Activated naive CD8-positive, alpha-beta T cell treated with anti-CD3 and anti-CD28 coated beads, Interleukin-2, amount 10 ng/mL, durations not matched to agents 7 days and 5 days (primary cell): ENCODE results near the gene MTHFD2L. TPM values are rescaled to one million over a fixed set of nuclear protein-coding genes. Genes with fewer than 3 reads are reported as not detected.

ENCODE experiments used
- ATAC-seq: fragments of 150-1000 bp; cut with Tn5 transposase; one replicate; pipeline ENCODE4 v1.10.0; 2021; ENCODE audit warnings: low read depth, moderate library complexity
- POLR2A ChIA-PET: fragments of 350-600 bp; sonication (Branson Sonifier 250); formaldehyde crosslinking; loops from one replicate; lab custom pipeline; 2021; ENCODE audit warnings: antibody characterized with exemption; lab: Charles Lee
- DNase-seq: peaks from one replicate; pipeline ENCODE4 v3.0.0; 2021
- H3K27ac Mint-ChIP-seq: one replicate; pipeline ENCODE4 v1.8.0; 2022; ENCODE audit warnings: mild to moderate bottlenecking, mixed read lengths
- H3K27me3 Mint-ChIP-seq: one replicate; pipeline ENCODE4 v1.8.0; 2022; ENCODE audit warnings: mild to moderate bottlenecking, moderate library complexity, mixed read lengths
- H3K36me3 Mint-ChIP-seq: one replicate; pipeline ENCODE4 v1.8.0; 2021; ENCODE audit warnings: mild to moderate bottlenecking, mixed read lengths
- H3K4me1 Mint-ChIP-seq: one replicate; pipeline ENCODE4 v1.8.0; 2021; ENCODE audit warnings: mixed read lengths
- H3K4me3 Mint-ChIP-seq: one replicate; pipeline ENCODE4 v1.8.0; 2022; ENCODE audit warnings: mild to moderate bottlenecking, moderate library complexity, mixed read lengths
- H3K9me3 Mint-ChIP-seq: one replicate; pipeline ENCODE4 v1.8.0; 2021; ENCODE audit warnings: mixed read lengths
- total RNA-seq, 2 experiments: library from RNA; stranded (reverse); gene quantifications; one replicate each; pipeline ENCODE4 v1.2.3, GENCODE V29; 2021

The MTHFD2L gene
- total RNA-seq, 2 experiments from 2014 or later = 7.0 to 7.1 TPM

- Mint-ChIP-seq H3K27ac (no peak overlapping the region), H3K4me3 (no peak overlapping the region), H3K36me3 (no peaks in the 10 kb centered on the region), H3K9me3 (no peaks in the 10 kb centered on the region), H3K4me1 (no peaks in the 10 kb centered on the region), H3K27me3 (no peaks in the 10 kb centered on the region)
- POLR2A ChIA-PET = no interaction called here
- DNase-seq (no peak), ATAC-seq (no peak)
Measured at GRCh38 chr4:74258963-74259362, 101.0 kb downstream of the MTHFD2L start.

DNA sequence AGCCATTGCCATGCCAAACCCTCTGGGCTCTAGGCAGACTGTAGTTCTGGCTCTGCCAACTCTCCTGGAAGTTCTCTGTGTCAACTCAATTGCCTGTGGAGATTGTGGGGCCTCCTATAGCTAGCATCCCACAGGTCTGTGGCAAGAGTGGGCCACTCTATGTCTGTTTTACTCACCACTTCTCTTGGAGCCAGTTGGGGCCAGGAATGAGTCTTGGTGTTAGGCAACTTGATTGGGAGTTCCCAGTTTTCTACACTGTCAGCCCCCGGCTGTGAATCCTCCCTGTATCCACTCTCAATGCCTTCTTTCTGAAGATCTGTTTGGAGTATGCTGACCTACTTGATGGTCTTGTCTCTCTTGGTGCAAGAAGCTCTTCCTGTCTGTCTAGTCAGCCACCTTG, 102.1 kb downstream of the MTHFD2L start:
- Mint-ChIP-seq H3K27me3 (no peaks in the 10 kb centered on the region), H3K9me3 (no peaks in the 10 kb centered on the region), H3K4me1 (no peaks in the 10 kb centered on the region), H3K36me3 (no peaks in the 10 kb centered on the region), H3K27ac (no peak overlapping the region), H3K4me3 (no peak overlapping the region)
- DNase-seq (no peak), ATAC-seq (no peak)
- POLR2A ChIA-PET = no interaction called here

- POLR2A ChIA-PET = no interaction called here
- H3K4me3 Mint-ChIP-seq = no peak overlapping the region
Measured at GRCh38 chr4:74262522-74262921, 104.6 kb downstream of the MTHFD2L start.

GRCh38 chr4:74263551-74263950, 105.6 kb downstream of the MTHFD2L start:
- H3K9me3 Mint-ChIP-seq = no peaks in the 10 kb centered on the region
- no peak for DNase-seq
- H3K4me1 Mint-ChIP-seq = peaks cover 5% of the 10 kb centered on the region
- no peaks in the 10 kb centered on the region for H3K36me3 Mint-ChIP-seq
- no peak overlapping the region for H3K27ac Mint-ChIP-seq
- ATAC-seq = no peak
- POLR2A ChIA-PET = no interaction called here
- H3K4me3 Mint-ChIP-seq = no peak overlapping the region
- no peaks in the 10 kb centered on the region for H3K27me3 Mint-ChIP-seq

More at GRCh38 chr4:74262522-74262921, 104.6 kb downstream of the MTHFD2L start:
- ATAC-seq = no peak
- H3K9me3 Mint-ChIP-seq = no peaks in the 10 kb centered on the region
- H3K27me3 Mint-ChIP-seq = no peaks in the 10 kb centered on the region
- DNase-seq = no peak
- no peaks in the 10 kb centered on the region for H3K36me3 Mint-ChIP-seq
- peaks cover under 1% of the 10 kb centered on the region for H3K4me1 Mint-ChIP-seq
- H3K27ac Mint-ChIP-seq = no peak overlapping the region

DNA sequence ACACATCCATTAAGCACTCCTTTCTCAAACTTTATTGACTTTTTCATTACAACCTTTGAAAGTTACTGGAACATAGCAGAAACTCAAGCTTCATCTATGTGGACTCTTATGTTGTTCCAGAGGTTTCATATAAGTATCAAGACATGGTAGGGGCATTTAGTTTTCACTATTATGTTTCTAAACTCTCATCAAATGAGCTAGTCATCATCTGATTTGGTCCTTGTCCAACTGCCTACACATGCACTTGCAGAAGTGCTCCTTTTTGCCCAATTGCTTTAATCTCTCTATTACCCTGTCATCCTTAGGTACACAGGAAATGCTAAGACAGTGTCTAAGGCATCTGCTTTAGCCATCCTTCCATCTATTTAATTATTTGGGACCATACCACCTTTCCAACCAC, 108.2 kb downstream of the MTHFD2L start:
- Mint-ChIP-seq H3K27ac (no peak overlapping the region), H3K4me1 (peaks cover 5% of the 10 kb centered on the region), H3K27me3 (no peaks in the 10 kb centered on the region), H3K4me3 (no peak overlapping the region), H3K9me3 (no peaks in the 10 kb centered on the region), H3K36me3 (no peaks in the 10 kb centered on the region)
- POLR2A ChIA-PET = no interaction called here
- no peak for ATAC-seq
- DNase-seq = no peak

DNA sequence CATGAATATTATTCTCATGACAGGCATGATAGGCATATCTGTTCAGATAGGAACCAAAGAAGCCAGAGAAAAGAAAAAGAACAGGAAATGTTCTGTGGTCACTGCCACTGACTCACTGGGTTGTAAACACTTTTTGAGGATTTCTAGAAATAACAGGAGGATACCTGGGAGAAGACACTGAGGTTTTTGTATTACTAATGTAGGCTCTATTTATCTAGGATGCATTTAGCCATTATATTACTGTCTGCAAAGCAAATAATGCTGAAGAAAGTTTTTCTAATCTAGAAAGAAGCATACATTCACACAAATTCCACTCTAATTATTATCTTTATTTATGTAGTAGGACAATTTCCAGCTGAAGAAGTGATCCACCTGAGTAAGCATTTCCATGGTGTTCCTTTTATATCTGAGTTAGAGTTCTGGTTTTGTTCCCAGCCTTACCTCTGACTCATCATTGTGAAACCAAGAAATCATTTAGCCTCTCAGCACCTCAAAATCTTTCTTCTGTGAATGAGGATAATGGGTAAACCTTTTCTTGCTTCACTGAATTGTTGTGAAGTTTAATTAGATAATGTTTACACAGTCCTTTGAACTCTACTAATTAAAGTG, 110.2 kb downstream of the MTHFD2L start:
- Mint-ChIP-seq H3K9me3 (no peaks in the 10 kb centered on the region), H3K36me3 (no peaks in the 10 kb centered on the region), H3K4me1 (peaks cover 5% of the 10 kb centered on the region), H3K27ac (no peak overlapping the region), H3K4me3 (no peak overlapping the region), H3K27me3 (no peaks in the 10 kb centered on the region)
- ATAC-seq = no peak
- POLR2A ChIA-PET = no interaction called here
- DNase-seq = no peak

DNA sequence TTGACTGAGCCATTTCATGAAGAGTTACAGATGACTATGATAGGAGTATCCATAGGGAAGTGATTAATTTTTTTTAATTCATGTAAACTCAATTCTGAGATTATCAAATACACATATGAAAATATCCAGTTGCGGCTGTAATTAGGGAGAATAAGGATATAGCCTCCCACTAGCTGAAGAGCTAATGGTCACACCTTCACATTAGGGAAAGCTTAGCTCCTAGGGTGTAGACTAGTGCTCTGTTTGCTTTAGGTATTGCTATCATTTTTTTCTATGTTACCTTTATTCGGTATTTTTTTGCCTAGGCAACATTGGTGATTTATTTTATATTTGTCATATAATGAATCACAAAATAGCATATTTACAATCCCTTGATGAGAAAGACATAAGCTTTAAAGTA, 110.7 kb downstream of the MTHFD2L start:
- ATAC-seq = no peak
- peaks cover 5% of the 10 kb centered on the region for H3K4me1 Mint-ChIP-seq
- no peaks in the 10 kb centered on the region for H3K36me3 Mint-ChIP-seq
- H3K27ac Mint-ChIP-seq = no peak overlapping the region
- H3K4me3 Mint-ChIP-seq = no peak overlapping the region
- no peaks in the 10 kb centered on the region for H3K9me3 Mint-ChIP-seq
- no peak for DNase-seq
- POLR2A ChIA-PET = no interaction called here
- no peaks in the 10 kb centered on the region for H3K27me3 Mint-ChIP-seq

DNA sequence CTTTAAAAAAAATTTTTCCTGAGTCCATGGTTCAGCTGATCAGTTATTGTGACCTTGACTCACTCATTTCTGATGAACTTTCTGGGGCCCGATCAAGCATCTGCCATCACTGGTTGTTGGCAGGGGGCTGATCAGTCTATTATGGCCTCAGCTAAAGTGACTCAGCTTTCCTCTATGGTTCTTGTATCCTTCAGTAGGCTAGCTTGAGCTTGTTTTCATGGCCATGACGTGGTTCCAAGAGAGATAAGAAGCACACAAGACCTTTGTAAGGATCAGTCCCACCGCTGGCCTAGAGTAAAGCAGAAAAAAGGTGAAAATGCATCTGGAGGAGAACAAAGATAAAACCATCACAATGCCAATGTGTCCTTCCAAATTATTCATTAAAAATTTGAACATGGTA, 120.6 kb downstream of the MTHFD2L start:
- ATAC-seq = no peak
- no peak overlapping the region for H3K4me3 Mint-ChIP-seq
- H3K36me3 Mint-ChIP-seq = no peaks in the 10 kb centered on the region
- POLR2A ChIA-PET = no interaction called here
- no peak for DNase-seq
- H3K27ac Mint-ChIP-seq = no peak overlapping the region
- H3K4me1 Mint-ChIP-seq = no peaks in the 10 kb centered on the region
- no peaks in the 10 kb centered on the region for H3K9me3 Mint-ChIP-seq
- H3K27me3 Mint-ChIP-seq = no peaks in the 10 kb centered on the region

DNA sequence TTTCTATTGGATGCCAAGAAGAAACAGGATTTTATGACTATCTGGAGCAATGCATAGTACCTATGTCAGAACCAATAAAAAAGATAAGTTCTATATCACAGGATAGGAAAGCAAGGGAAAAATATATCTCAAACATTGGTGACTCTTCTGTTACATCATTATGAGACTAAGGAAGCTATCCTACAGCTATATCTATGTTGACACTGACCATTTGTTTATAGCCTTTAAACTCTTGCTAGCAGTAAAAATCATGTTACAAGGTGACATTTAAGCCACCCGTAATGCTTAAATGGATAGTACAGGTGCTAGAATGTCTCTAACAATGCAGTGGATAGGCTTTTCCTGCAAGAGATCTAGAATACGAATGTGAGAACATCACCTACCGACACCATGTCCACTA, 121.8 kb downstream of the MTHFD2L start:
- H3K27me3 Mint-ChIP-seq = no peaks in the 10 kb centered on the region
- no peaks in the 10 kb centered on the region for H3K4me1 Mint-ChIP-seq
- no peaks in the 10 kb centered on the region for H3K36me3 Mint-ChIP-seq
- DNase-seq (no peak), ATAC-seq (no peak)
- no peak overlapping the region for H3K27ac Mint-ChIP-seq
- POLR2A ChIA-PET = no interaction called here
- no peak overlapping the region for H3K4me3 Mint-ChIP-seq
- no peaks in the 10 kb centered on the region for H3K9me3 Mint-ChIP-seq

DNA sequence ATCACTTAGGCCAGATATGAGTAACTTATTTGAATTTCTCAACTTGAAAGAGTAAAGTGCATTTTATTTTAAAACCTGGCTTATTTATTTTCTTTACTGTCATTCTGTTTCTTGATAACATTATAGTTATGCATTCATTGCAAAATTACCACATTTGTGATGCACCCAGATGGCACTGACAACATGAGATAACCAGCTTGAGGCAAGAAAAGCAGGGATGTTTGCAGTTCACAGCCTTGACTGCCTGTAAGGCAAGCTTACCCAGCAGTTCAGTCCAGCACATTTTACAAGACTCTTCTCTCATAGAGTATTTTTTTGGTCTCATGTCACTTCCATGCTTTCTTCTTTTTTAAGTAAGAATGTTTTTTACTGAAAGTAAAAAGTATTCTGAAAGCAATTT, 125.0 kb downstream of the MTHFD2L start:
- Mint-ChIP-seq H3K9me3 (no peaks in the 10 kb centered on the region), H3K4me1 (no peaks in the 10 kb centered on the region), H3K27me3 (no peaks in the 10 kb centered on the region), H3K27ac (no peak overlapping the region), H3K36me3 (peaks cover 1% of the 10 kb centered on the region), H3K4me3 (no peak overlapping the region)
- POLR2A ChIA-PET = no interaction called here
- DNase-seq (no peak), ATAC-seq (no peak)

- DNase-seq = no peak
- Mint-ChIP-seq H3K27ac (no peak overlapping the region), H3K4me3 (no peak overlapping the region), H3K4me1 (no peaks in the 10 kb centered on the region), H3K9me3 (no peaks in the 10 kb centered on the region), H3K36me3 (peaks cover 1% of the 10 kb centered on the region), H3K27me3 (no peaks in the 10 kb centered on the region)
- POLR2A ChIA-PET = no interaction called here
- no peak for ATAC-seq
Measured at GRCh38 chr4:74283614-74284013, 125.7 kb downstream of the MTHFD2L start.

GRCh38 chr4:74284053-74284452, 126.1 kb downstream of the MTHFD2L start:
- no peaks in the 10 kb centered on the region for H3K4me1 Mint-ChIP-seq

DNA sequence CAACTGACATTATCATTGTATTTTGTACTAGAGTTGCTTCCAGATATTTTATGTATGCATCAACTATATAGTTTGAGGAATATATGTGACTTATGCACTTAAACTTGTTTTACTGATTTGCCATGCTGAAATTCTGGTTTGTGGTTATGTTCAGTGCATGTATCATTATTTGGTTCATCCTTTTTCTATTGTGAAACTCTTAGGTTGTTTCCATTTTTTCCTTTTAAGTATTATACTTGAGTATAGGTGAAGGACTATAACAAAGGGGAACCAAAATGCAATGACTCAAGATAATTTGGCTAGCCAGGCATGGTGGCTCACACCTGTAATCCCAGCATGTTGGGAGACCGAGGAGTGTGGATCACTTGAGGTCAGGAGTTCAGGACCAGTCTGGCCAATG, 129.2 kb downstream of the MTHFD2L start:
- no peak for DNase-seq
- no peak for ATAC-seq
- Mint-ChIP-seq H3K4me1 (no peaks in the 10 kb centered on the region), H3K36me3 (peaks cover 5% of the 10 kb centered on the region), H3K9me3 (no peaks in the 10 kb centered on the region), H3K27me3 (no peaks in the 10 kb centered on the region), H3K27ac (no peak overlapping the region), H3K4me3 (no peak overlapping the region)
- POLR2A ChIA-PET = no interaction called here

More at GRCh38 chr4:74284053-74284452, 126.1 kb downstream of the MTHFD2L start:
- H3K4me3 Mint-ChIP-seq = no peak overlapping the region
- H3K36me3 Mint-ChIP-seq = peaks cover 1% of the 10 kb centered on the region
- H3K27me3 Mint-ChIP-seq = no peaks in the 10 kb centered on the region
- no peak overlapping the region for H3K27ac Mint-ChIP-seq
- ATAC-seq = no peak
- POLR2A ChIA-PET = no interaction called here
- DNase-seq = no peak
- no peaks in the 10 kb centered on the region for H3K9me3 Mint-ChIP-seq

DNA sequence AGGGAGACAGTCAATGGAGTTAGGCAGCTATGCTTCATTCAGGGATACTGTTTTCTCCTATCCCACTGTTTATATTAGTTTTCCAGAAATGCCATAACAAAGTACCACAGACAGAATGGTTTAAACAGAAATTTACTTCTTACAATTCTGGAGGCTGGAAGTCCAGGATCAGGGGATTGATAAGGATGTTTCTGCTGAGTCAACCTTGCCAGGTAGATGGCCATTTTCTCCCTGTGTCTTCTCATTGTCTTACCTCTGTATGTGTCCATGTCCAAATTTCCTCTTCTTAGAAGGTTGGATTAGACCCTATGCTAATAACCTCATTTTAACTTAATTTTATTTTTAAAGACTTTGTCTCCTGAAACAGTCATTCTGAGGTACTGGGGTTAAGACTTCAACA, 129.9 kb downstream of the MTHFD2L start:
- no peak for DNase-seq
- Mint-ChIP-seq H3K4me3 (no peak overlapping the region), H3K9me3 (no peaks in the 10 kb centered on the region), H3K4me1 (no peaks in the 10 kb centered on the region), H3K27ac (no peak overlapping the region), H3K36me3 (peaks cover 5% of the 10 kb centered on the region), H3K27me3 (no peaks in the 10 kb centered on the region)
- ATAC-seq = no peak
- POLR2A ChIA-PET = no interaction called here

- H3K9me3 Mint-ChIP-seq = peaks cover 1% of the 10 kb centered on the region
- H3K27ac Mint-ChIP-seq = no peak overlapping the region
- ATAC-seq (no peak), DNase-seq (no peak)
- no peaks in the 10 kb centered on the region for H3K27me3 Mint-ChIP-seq
- H3K4me3 Mint-ChIP-seq = no peak overlapping the region
- POLR2A ChIA-PET = no interaction called here
- H3K36me3 Mint-ChIP-seq = peaks cover 4% of the 10 kb centered on the region
- no peaks in the 10 kb centered on the region for H3K4me1 Mint-ChIP-seq
Measured at GRCh38 chr4:74291471-74291870, 133.6 kb downstream of the MTHFD2L start.
